Stimulated activated CD4-positive, alpha-beta T cell treated with anti-CD3 and anti-CD28 coated beads, Interleukin-15, amount 100 ng/mL, for 48 hours (primary cell): ENCODE results near the gene TICRR.

Experiments used
- DNase-seq, 2 donors: peaks; one replicate each; pipeline ENCODE4 v3.0.0-alpha.2; 2020; ENCODE audit warnings: low read depth in 2 of 2

TICRR gene

DNA sequence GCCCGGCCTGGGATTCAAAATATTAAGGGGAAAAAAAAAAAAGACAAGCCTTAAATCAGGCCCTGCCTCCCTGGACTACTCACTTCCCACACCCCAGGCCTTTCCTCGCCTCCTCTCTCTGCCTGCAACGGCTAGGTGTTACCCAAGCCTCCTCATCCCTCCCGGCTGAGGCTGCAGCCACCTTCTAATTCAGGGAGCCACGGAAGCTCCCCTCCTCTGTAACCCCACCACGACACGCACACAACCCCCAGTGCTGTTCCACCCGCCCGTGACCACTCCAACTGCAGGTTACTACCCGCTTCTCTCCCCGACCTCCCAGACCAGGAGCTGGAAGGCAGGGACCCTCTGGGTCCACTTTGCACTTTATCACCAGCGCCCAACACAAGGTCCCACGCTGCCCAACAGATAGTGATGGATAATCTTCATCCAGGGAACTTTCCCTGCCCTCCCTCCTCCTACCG lies 79.1 kb downstream of the TICRR start:
- DNase-seq = no peak

DNA sequence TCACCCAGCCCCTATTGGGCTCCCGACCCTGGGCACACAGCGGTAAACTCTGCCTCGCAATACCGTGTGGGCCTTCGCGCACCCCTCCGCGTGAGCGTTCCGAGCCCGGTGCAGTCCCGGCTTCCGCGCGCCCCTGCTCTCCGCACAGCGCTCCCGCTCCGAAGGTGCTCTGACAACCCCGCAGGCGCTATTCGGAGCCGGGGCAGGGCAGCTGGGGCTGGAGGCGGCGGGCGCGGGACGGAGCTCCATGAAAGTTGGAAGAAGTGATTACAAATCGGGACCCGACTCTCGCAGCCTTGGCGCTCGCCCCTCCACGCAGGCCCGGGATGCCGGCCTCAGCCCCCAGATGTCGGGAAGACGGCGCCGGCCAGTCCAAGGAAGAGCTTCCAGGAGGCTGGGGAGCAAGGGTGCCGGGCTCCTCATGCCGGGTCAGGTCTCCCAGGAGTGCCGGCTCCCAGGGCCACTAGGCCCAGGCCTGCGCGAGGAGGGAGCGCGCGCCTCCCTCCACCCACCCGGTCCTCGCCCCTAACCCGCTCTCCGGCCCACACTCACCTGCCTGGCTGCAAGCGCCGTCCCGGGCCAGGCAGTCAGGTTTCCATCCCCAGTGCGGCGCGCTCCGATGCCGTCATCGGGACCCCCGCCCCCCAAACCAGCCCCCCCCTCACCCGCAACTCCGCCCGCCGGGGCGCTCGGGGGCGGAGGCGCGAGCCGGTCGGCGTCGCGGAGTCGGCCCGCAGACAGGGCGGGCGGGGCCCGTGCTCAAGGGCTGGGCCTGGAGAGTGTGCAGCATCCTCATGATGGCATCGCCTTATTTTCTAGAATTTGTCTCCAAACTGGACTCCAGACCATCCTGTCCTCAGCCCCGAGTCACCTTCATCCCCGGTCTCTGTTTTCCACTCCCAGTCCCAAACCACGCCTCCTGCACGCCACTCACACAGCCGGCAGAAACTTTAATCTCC lies 79.9 kb downstream of the TICRR start, which contains the start of gene KIF7:
KIF7 (minus strand) TSS at position 621 of the 959 bp plus-strand sequence. CDS start 2,537 bp downstream, outside the sequence.
- DNase-seq = peak in 1 of 2 donors; percentile 8

DNA sequence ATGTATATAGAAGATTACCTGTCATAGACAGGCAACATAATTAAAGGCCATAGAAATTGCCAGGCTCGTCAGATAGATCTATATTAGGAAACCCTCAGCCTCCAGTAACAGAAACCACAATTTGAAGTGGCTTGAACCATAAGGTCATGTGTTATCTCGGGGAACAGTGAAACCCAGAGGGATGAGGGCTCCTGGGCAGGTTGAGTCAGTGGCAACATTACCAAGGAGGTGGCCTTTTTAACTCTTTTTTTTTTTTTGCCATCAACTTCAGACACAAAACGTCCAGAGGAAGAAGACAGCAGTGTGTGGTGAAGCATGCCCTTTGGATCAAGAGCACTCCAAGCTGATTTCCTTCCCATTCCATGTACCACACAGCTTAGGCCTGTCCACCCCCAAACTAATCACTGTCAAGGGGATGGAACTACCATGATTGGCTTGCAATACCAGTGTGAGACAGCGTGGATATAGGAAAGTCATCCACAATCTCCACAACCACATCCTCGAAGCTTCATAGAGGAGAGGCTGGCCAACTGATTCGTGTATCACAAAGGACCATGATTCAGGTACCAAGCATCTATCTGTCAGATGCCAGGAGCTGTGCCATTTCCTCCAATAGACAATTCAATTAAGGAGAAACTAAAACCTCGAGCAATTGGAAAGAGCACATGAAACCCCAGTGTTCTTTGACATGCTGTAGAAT lies 81.0 kb downstream of the TICRR start:
- no peak for DNase-seq

DNA sequence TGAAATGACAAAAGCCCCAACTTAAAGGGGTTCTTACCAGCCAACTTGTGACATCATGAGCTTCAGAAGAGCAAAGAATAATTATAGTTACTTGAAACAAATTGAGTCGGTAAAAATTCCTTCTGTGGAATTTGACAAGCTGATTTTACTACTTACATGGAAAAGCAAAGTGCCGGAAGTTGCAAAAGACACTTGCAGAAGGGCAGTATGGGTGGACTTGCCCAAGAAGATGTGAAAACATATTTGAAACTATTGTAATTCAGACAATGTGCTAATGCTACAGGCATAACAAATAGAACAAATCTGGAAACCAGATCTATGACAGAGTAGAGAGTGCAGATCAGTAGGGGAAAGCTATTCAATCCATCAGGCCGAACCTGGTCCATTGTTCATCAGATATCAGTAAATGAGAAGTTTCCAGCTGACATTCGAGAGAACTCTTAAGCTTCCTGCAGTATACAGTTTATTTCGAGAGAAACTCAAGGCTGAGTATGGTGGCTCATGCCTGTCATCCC lies 82.5 kb downstream of the TICRR start:
- no peak for DNase-seq

DNA sequence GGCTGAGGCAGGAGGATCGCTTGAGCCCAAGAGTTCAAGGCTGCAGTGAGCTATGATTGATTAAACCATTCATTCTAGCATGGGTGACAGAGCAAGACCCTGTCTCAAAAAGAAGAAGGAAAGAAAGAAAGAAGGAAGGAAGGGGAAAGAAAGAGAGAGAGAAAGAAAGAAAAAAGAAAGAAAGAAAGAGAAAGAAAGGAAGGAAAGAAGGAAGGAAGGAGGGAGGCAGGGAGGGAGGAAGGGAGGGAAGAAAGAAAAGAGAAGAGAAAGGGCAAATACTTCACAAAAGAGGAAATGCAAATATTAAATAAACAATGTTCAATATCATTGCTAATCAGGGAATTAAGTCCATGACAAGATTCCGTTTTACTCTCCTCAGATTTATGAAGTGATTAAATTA lies 84.0 kb downstream of the TICRR start:
- no peak for DNase-seq

DNA sequence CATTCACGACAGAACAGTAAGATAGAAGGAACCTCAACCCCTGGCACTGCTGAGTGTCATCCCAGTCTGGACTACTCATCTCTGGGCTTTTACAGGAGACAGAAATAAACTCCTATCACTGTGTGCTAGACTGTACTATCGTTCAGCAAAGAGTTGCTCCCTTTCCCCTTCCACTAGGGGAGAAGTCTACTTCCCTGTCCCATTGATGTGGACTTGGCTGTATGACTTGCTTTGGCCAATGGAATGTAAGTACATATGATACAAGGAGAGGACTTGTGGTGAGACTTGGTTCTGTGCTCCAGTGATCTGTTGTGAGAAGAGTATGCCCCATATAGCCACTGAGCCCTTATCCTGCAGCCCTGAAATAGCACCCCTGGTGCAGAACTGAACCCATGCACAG lies 85.3 kb downstream of the TICRR start:
- DNase-seq = no peak

DNA sequence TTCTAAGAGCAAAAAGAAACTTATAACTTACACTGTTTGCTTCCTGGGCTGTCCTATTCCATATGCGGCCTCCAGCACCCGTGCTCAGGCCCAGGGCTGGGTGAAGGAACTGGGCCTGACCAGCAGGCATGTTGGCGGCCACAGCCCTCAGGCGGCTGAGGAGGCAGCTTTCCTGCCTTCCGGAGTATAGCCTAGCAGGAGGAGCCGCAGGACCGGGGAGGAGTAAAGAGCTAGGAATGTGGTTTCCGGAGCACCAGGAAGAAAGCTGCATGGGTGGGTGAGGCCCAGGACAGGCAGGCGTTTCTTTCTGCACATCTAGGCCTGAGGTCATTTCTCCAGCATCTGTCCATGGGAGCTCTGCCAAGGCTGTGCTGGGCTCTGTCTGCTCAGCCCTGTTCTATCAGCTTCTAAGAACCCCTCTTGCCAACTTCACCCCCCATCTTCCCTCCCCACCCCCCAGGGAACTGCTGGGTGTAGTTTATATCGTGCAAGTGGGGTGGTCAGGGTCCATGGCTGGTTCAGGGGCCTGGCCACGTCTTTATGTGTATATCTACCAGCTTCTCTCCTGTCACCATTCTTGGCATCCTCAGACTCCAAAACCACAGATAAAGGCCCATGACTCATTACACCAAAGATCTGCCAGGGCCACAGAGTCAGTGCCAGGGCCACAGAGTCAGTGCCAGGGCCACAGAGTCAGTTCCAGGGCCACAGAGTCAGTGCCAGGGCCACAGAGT lies 87.8 kb downstream of the TICRR start:
- no peak for DNase-seq

DNA sequence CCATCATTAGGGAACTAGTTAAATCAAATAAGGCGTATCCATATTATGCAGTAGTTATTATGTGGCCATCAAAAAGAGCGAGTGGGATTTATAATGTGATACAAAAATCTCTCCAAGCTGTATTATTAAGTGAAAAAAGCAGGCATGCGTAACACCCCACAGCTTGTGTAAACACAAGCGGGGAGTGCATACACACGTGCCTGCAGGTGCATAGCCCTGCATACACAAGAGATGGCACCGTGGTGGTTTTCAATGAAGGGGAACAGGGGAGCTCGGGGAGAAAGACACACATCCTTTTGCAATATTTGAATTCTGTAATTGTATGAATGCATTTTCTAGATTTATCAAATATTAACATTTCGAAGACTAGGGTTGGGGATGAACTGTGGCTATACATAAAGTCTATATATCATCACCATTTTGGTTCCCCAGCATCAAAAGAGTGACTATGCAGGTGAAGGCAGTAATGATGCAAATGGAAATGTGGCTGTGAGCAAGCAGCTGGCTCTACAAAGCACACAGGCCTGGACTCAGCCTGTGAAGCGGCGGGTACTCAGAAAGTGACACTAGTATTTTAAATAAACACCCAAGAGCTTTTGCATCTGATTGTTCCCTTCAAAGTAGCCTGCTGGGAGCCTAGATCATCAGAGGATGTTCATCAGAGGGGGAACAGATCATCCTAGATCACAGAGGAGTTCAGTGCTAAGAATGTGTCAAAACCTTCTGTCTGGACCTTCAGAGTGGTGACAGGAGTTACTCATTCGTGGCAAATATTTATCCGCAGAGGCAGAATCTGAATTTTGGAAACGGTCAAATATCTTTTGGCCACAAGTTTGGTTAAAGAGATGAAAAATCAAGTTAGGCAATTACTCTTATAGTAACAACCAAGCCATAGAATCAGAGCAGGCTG lies 89.4 kb downstream of the TICRR start:
- DNase-seq = no peak

DNA sequence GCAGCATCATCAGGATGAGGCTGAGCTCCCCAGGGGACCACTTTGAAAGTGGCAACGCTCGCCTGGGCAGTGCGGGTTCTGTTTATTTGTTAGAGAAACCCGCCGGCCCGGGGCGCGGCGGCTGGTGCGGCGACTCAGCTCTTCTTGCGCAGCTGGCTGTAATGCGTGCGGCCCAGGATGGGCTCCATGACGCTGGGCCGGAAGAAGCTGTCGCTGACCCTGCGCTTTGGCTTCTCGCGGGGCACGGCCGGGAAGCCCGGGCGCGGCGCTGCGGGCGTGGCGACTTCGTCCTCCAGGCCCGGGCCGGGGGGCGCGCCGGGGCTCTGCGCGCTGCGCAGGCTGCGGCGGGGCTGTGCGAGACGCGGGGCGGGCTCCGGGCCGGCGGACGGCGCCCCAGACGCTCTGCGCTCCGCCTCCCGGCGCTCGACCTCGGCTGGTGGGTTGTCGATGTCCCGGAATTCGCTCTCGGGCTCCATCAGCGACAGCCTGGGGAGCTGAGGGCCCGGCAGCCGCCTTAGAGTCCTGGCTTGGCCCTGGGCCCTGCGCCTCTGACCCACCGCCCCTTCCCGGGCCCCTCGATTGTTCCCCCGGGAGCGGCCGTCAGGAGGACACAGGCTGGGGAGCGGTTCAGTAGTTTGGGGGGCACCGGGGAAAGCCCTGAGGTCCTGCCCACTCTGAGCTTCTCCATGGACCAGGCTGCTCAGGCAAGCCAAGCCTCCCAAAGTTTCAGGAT lies 90.3 kb downstream of the TICRR start:
- no peak for DNase-seq

DNA sequence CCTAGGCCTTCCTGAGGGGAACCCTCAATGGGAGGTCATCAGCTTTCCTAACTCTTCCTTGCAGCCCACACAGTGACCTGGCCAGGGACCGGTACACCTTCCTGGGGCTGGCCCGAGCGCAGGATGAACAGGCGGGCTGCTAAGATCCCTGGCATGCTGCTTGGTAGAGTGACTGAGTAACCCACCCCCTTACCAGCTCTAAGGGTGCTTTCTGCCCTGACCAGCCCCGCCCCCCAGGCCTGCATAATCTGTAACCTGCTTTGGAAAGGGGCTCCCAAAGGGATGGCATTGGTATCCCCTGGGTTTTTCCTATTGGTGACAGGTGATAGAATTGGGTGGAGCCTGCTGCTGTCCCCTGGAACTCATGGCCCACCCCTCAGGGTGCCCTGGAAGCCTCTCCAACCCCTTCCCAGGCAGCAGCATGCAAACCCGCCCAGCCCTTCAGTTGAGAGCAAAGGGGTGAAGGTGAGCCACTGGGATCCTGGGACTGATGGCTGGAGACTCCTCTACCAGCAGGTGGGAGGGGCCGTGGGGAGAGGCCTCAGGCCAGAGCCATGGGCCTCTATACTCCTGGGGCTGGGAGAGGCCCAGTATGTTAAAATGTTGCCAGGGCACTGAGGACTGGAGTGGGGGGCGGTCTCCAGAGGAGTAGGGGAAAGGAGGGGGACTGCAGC lies 91.1 kb downstream of the TICRR start:
- DNase-seq = no peak

DNA sequence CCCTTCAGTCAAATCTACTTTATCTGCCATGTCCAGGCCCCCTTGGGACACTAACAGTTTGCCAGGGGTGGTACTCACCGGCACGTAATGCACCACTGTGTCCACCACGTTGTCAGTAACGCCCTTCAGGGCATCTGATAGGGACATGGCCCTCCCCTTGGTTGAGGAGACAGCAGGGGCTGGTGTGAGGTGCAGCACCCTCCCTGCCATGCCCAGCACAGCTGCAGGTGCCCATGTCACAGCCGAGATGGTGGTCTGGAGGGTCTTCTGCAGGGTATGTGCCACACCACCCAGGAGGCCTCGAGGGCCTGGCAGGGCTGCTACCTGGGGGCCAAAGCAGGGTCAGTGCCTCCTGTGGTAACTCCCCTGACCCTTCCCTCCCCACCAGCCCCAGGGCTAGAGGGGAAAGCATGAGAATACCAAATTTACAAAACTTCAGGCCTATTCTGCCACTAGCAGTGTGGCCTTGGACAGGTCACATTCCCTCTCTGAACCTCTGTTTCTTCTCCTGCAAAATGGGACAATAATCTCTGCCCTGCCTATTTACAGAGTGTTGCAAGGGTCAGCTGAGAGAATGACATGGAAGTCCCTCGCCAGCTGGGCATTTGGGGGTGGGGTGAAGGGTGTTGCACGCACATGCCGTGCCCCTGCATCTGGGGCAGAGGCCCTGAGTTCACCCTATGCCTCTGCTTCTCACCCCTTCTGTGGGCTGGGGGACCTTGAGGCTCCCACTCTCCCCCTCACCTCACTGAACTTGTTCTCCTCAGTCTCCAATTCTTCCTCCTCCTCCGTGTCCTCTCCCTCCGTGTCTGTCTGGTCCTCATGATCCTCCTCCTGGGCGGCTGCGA lies 91.8 kb downstream of the TICRR start:
- DNase-seq = no peak

DNA sequence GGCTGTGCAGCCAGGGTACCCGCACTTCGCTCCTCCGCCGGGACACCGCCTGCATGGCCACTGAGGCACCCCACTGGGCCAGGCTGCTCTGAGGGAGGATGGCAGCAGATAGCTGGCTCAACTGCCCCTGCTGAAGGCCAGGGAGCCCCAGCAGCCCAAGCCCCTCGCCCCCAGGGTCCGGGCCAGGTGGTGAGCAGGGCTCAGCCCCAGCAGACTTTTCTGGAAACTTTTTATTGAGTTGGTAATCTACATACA lies 92.4 kb downstream of the TICRR start:
- no peak for DNase-seq

DNA sequence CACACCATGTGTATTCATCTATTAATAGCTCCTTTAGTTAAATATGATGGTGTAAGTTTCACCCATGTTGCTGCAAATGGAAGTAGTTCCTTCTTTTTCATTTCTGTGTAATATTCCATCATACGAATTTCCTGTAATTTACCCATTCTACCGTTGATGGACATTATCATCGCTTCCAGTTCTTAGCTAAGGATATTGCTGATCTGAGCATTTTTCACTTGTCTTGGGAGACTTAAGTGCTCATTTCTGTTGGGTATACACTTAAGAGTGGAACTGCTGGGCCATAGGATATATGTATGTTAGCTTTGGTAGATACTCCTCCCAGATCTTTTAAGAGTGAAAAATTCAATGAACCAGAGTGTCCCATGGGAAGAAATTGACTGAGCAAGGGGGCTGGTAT lies 92.9 kb downstream of the TICRR start:
- DNase-seq = no peak

DNA sequence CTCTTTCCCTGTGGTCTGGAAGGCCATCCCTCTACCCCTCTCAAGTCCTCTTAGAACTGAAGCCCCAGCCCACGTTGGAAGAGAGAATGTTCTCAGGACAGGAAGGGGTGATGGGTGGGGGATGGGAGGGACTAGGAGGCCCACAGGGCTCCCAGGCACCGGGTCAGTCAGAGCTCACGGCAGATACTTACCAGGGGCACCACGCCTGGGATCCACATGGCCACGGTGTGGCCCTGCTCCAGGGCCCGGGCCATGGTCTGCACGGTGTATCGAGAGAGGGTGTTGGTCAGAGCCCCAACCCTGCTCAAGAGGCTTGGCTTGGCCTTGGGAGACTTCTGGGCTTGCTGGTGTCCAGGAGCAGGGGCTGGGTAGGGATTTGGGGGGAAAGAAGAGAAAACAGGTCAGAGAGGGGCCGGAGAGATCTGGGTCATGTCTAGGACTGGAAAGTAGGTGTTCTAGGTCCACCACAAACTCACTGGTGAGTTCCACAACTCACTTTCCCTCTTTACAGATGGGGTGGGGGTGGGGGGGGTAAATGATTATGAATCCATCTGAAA lies 94.1 kb downstream of the TICRR start:
- no peak for DNase-seq

DNA sequence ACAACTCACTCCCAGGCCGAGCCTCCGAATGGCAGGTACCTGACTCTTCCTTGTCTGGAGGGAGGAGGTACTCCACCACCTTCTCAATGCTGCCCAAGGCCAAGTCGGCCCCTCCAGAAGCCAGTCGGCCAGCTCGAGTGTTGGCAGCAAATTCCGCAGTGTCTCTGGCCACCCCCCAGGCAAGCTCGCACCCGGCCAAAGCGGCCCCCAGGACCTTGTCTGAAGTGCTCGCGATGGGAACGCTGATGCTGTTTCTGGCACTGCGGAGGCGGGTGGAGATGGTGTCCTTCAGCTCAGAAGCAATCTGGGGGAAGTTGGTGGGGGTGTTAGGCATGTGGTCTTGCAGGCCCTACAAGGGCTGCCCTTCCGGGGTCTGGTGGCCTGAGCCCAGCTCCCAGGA lies 94.7 kb downstream of the TICRR start:
- DNase-seq = no peak

DNA sequence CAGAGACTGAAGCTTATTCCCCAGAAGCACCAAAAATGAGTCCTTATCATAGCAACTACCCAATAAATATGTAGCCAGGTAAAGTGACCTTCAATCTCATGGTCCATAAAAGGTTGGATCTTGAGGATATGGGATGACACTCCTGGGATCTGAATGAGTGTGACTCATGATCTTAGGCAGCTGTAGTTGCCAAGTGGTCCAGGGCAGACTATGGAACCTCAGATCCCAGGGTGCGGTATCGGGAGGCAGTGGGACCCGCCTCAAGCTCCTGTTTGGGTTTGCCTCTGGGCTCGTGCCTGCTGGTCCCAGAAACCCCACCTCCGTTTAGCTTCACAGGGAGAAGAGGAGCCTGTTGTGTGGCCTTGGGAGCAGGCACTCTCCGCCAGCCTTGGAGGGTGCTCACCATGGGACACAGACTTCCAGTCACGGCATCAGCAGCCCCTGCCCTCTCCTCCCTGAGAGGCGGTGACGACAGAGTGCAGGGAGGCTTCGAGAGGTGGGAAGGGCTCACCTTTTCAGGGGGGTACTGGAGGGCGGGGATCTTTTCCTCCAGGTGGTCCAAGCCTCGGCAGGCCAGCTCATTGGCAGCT lies 95.8 kb downstream of the TICRR start:
- DNase-seq = no peak

DNA sequence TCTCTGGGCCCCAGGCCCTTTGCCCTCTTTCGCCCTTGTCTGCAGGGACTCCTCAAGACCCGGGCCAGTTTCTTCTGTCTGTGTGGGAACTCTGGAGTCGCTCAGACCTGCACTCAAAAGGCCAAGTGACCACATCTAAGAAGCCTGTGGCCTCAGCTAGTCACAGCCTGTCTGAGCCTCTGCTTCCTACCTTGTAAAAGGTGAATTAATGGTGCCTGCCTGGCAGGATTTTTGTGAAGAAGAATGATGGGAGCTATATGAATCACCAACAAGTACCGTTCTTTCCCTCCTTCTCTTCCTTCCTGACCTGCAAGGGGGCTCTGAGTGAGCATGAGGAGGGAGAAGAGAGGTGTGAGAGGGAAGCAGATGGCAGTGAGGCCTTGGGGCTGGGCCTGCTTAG lies 96.4 kb downstream of the TICRR start:
- DNase-seq = no peak
